OCI-LY7 (cell line): ENCODE results near the gene WDFY3. TPM values are rescaled to one million over a fixed set of nuclear protein-coding genes. Genes with fewer than 3 reads are reported as not detected.

Experiments used
- BruUV-seq: library from RNA; stranded (reverse); fragments of 400-500 nt; replicated peaks from 2 replicates; lab custom pipeline; 2021; lab: Mats Ljungman, UMichigan
- CTCF ChIA-PET: fragments of 300-600 bp; sonication (Branson Sonifier 250); formaldehyde crosslinking; loops from one replicate; lab custom pipeline; 2022; ENCODE audit warnings: antibody characterized with exemption; ENCODE audit not compliant: unreplicated experiment; lab: Charles Lee
- POLR2A ChIA-PET: fragments of 300-600 bp; sonication (Branson Sonifier 250); formaldehyde crosslinking; loops from one replicate; lab custom pipeline; 2022; ENCODE audit warnings: antibody characterized with exemption; lab: Charles Lee
- DNase-seq: peaks from one replicate; pipeline ENCODE4 v3.0.0-alpha.2; 2015; ENCODE audit warnings: low spot score
- H2AFZ ChIP-seq: fragments of 200-600 bp; sonication (generic), shearing (Covaris generic); 2 replicates; pipeline ENCODE4 v1.6.1; 2014; ENCODE audit warnings: mild to moderate bottlenecking, antibody characterized with exemption, low read length, moderate library complexity
- H3K27ac ChIP-seq: fragments of 200-600 bp; sonication (generic); 2 replicates; pipeline ENCODE4 v1.5.1; 2014; ENCODE audit warnings: mixed run types, low read depth, mild to moderate bottlenecking, moderate library complexity, low read length, inconsistent platforms; ENCODE audit not compliant: poor library complexity, severe bottlenecking
- H3K36me3 ChIP-seq: fragments of 200-600 bp; sonication (generic); 2 replicates; pipeline ENCODE4 v1.6.1; 2014; ENCODE audit warnings: mild to moderate bottlenecking, antibody characterized with exemption, low read length, moderate library complexity, mixed read lengths; ENCODE audit not compliant: insufficient read depth
- H3K4me1 ChIP-seq: fragments of 200-600 bp; sonication (generic); 2 replicates; pipeline ENCODE4 v1.5.1; 2014; ENCODE audit warnings: mild to moderate bottlenecking, low read length; ENCODE audit not compliant: insufficient read depth, poor library complexity, severe bottlenecking
- H3K4me2 ChIP-seq: fragments of 200-600 bp; sonication (generic); 2 replicates; pipeline ENCODE4 v1.6.1; 2014; ENCODE audit warnings: mild to moderate bottlenecking, low read length
- H3K4me3 ChIP-seq: fragments of 200-600 bp; sonication (generic); 2 replicates; pipeline ENCODE4 v1.5.1; 2014; ENCODE audit warnings: mild to moderate bottlenecking, low read depth, low read length; ENCODE audit not compliant: poor library complexity, severe bottlenecking
- H3K79me2 ChIP-seq: fragments of 200-600 bp; sonication (generic); 2 replicates; pipeline ENCODE4 v1.6.1; 2016; ENCODE audit warnings: low read depth, mild to moderate bottlenecking, low read length, moderate library complexity, mixed read lengths; ENCODE audit not compliant: insufficient read depth
- H3K9me2 ChIP-seq: fragments of 200-600 bp; sonication (generic); 2 replicates; pipeline ENCODE4 v1.6.1; 2016; ENCODE audit warnings: mild to moderate bottlenecking, low read length, mixed read lengths; ENCODE audit not compliant: insufficient read depth
- H3K9me3 ChIP-seq: fragments of 200-600 bp; sonication (generic); 2 replicates; pipeline ENCODE4 v1.6.1; 2014; ENCODE audit warnings: mild to moderate bottlenecking, mixed run types, low read length, mixed read lengths
- H4K20me1 ChIP-seq: fragments of 200-600 bp; sonication (generic); 2 replicates; pipeline ENCODE4 v1.6.1; 2014; ENCODE audit warnings: mild to moderate bottlenecking, antibody characterized with exemption, low read length, moderate library complexity, mixed read lengths; ENCODE audit not compliant: insufficient read depth
- CTCF ChIP-seq: fragments of 200-600 bp; sonication (generic); conservative IDR thresholded peaks from 2 replicates; pipeline ENCODE4 v1.5.1; 2014; ENCODE audit warnings: mild to moderate bottlenecking, antibody characterized with exemption, low read length, moderate library complexity, mixed read lengths
- EZH2phosphoT487 ChIP-seq: fragments of 200-600 bp; sonication (generic); IDR thresholded peaks from 2 replicates; pipeline ENCODE4 v1.6.1; 2018; ENCODE audit warnings: low read depth, borderline replicate concordance, mild to moderate bottlenecking, mixed run types, antibody characterized with exemption, low read length, moderate library complexity, mixed read lengths
- intact Hi-C: fragments of 100-400 bp; cut with micrococcal nuclease; formaldehyde crosslinking; loops from one replicate; pipeline ENCODE4 v1.10.0; 2022; ENCODE audit not compliant: unreplicated experiment
- total RNA-seq, 2 experiments: library from RNA; depleted of rRNA in 1 of 2; stranded (reverse); fragments of >200 nt in 1 of 2; shearing (Covaris generic) in 1 of 2; gene quantifications; 2 replicates each; pipeline ENCODE4 v1.2.3, GENCODE V29; 2014 to 2022

WDFY3 gene
- total RNA-seq, 2 experiments from 2014 or later: not detected

GRCh38 chr4:84917086-84917821 lies 49.2 kb downstream of the WDFY3 start:
- TF ChIP-seq EZH2phosphoT487 (no peak), CTCF (no peak)
- Histone ChIP-seq H3K36me3 (no peaks in the 10 kb centered on the region), H3K27ac (no peak overlapping the region), H3K4me1 (no peaks in the 10 kb centered on the region), H3K4me2 (no peak overlapping the region), H3K79me2 (no peaks in the 10 kb centered on the region), H4K20me1 (no peaks in the 10 kb centered on the region), H3K9me2 (no peaks in the 10 kb centered on the region), H3K9me3 (no peaks in the 10 kb centered on the region), H2AFZ (no peak overlapping the region), H3K4me3 (no peak overlapping the region)
- no peak for DNase-seq
- POLR2A ChIA-PET: interaction anchor here (0.7 kb wide), 1 partner anchor 19 kb away, joined by 3 read pairs; no protein-coding TSS in a partner anchor
- BruUV-seq: no TSS peak
- intact Hi-C loops: no loop called here
- CTCF ChIA-PET: no interaction called here

GRCh38 chr4:84916227-84916626 lies 50.3 kb downstream of the WDFY3 start:
- Histone ChIP-seq H2AFZ (no peak overlapping the region), H3K27ac (no peak overlapping the region), H3K79me2 (no peaks in the 10 kb centered on the region), H3K4me1 (no peaks in the 10 kb centered on the region), H3K9me3 (no peaks in the 10 kb centered on the region), H3K4me2 (no peak overlapping the region), H3K36me3 (no peaks in the 10 kb centered on the region), H3K4me3 (no peak overlapping the region), H4K20me1 (no peaks in the 10 kb centered on the region), H3K9me2 (no peaks in the 10 kb centered on the region)
- intact Hi-C loops: no loop called here
- ChIA-PET POLR2A (no interaction called here), CTCF (no interaction called here)
- TF ChIP-seq CTCF (no peak), EZH2phosphoT487 (no peak)
- no TSS peak for BruUV-seq
- no peak for DNase-seq

- no peak overlapping the region for H3K27ac ChIP-seq
- no peak for DNase-seq
- H3K4me3 ChIP-seq: no peak overlapping the region
- H3K79me2 ChIP-seq: no peaks in the 10 kb centered on the region
- TF ChIP-seq EZH2phosphoT487 (no peak), CTCF (no peak)
- H3K9me2 ChIP-seq: no peaks in the 10 kb centered on the region
- POLR2A ChIA-PET: no interaction called here
- H3K4me1 ChIP-seq: no peaks in the 10 kb centered on the region
- no peaks in the 10 kb centered on the region for H3K9me3 ChIP-seq
- BruUV-seq: no TSS peak
- H4K20me1 ChIP-seq: no peaks in the 10 kb centered on the region
- no peak overlapping the region for H3K4me2 ChIP-seq
- CTCF ChIA-PET: no interaction called here
- intact Hi-C loops: no loop called here
- H2AFZ ChIP-seq: no peak overlapping the region
- H3K36me3 ChIP-seq: no peaks in the 10 kb centered on the region
Observed at GRCh38 chr4:84915396-84915780, 51.1 kb downstream of the WDFY3 start.
